ENCODE measurements around the gene KNCN.

DNA sequence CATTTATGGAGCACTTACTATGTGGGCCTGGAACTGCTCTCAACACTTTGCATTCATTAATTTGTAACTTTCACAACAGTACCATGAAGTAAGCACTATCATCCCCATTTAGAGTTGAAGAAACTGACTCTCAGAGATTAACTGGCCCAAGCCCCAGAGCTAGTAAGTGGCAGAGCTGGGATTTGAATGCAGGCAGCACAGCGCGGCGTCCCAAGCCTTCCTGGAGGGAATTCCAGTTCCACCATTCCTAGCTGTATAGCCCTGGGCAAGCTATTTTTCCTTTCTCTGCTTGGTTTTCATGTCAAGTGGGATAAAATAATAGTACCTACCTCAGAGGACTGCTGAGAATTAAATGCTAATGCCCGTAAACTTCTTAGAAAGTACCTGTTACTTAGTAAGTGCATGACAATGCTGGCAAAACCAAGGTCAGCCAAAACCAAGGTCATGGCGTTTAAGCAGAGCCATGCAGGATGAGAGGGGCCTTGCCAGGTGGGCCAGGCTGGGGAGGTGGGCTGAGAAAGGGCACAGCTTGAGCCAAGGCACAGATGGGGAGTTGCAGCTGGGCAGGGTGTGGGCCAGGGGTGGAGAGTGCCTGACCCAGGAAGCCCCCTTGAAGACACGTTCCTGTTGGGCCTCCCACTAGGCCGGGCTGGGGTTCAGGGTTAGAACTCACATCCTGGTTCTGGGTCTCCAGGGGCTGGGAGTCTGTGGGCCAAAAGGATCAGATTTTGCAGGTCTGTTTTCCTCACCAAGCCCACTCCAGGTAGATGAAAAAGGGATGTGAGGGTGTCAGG lies 4.6 kb upstream of the KNCN start:
- TF ChIP-seq TARDBP (IDR thresholded peaks at IDR 0.05), result no peak
- no peak for TF ChIP-seq ELF4 (IDR thresholded peaks at IDR 0.05)
- no peak for TF ChIP-seq FOXM1 (IDR thresholded peaks at IDR 0.05; ENCODE audit: borderline replicate concordance)
- TF ChIP-seq SP1 (IDR thresholded peaks at IDR 0.05), result no peak
- no peak for TF ChIP-seq FOXK2 (IDR thresholded peaks at IDR 0.05)
- TF ChIP-seq HDGF (IDR thresholded peaks at IDR 0.05; ENCODE audit: borderline replicate concordance), result no peak
- no peak for TF ChIP-seq ARNT (IDR thresholded peaks at IDR 0.05)

Measured in HEK293T (cell line).